ENCODE results near the gene PNMT.

PNMT gene

DNA sequence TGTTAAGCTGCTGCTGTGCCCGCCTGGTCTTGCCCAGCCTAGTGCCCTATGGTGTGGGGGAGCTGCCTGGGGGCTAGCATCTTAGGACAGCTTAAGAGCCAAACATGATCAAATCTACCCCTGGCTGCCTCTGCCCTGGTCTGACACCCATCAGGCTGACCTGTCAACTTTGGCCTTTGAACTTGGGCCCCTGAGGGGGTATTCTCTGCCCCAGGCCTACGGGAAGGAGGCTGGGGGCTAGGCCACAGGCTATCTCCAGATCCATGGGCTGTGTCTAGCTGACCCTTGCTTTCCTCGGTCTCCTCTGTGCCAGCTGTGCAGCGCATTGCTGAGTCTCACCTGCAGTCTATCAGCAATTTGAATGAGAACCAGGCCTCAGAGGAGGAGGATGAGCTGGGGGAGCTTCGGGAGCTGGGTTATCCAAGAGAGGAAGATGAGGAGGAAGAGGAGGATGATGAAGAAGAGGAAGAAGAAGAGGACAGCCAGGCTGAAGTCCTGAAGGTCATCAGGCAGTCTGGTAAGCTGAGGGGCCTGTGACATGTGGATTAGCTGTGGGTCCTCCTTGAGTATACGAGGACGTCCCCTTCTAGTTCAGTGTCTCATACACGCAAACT is 34.6 kb upstream of the PNMT start:
- TF ChIP-seq CREB1 (IDR thresholded peaks at IDR 0.05; ENCODE audit: low read depth) (no peak), TEAD4 (IDR thresholded peaks at IDR 0.05) (no peak), TCF12 (IDR thresholded peaks at IDR 0.05; ENCODE audit: low read depth) (no peak), EP300 (IDR thresholded peaks at IDR 0.05; ENCODE audit: borderline replicate concordance) (no peak), RAD21 (IDR thresholded peaks at IDR 0.05; ENCODE audit: low read depth) (no peak), FOXM1 (IDR thresholded peaks at IDR 0.05; ENCODE audit: borderline replicate concordance, low read depth) (no peak), TAF1 (IDR thresholded peaks at IDR 0.05; ENCODE audit: low read depth) (no peak), CEBPB (IDR thresholded peaks at IDR 0.05) (no peak), EGR1 (IDR thresholded peaks at IDR 0.05) (no peak), USF1 (IDR thresholded peaks at IDR 0.05) (no peak), YY1 (IDR thresholded peaks at IDR 0.05; ENCODE audit: low read depth) (no peak), MAX (IDR thresholded peaks at IDR 0.05) (no peak), NFIC (IDR thresholded peaks at IDR 0.05) (no peak), ZBTB7A (IDR thresholded peaks at IDR 0.05; ENCODE audit: low read depth) (no peak)
- TF ChIP-seq, protein P1, sequence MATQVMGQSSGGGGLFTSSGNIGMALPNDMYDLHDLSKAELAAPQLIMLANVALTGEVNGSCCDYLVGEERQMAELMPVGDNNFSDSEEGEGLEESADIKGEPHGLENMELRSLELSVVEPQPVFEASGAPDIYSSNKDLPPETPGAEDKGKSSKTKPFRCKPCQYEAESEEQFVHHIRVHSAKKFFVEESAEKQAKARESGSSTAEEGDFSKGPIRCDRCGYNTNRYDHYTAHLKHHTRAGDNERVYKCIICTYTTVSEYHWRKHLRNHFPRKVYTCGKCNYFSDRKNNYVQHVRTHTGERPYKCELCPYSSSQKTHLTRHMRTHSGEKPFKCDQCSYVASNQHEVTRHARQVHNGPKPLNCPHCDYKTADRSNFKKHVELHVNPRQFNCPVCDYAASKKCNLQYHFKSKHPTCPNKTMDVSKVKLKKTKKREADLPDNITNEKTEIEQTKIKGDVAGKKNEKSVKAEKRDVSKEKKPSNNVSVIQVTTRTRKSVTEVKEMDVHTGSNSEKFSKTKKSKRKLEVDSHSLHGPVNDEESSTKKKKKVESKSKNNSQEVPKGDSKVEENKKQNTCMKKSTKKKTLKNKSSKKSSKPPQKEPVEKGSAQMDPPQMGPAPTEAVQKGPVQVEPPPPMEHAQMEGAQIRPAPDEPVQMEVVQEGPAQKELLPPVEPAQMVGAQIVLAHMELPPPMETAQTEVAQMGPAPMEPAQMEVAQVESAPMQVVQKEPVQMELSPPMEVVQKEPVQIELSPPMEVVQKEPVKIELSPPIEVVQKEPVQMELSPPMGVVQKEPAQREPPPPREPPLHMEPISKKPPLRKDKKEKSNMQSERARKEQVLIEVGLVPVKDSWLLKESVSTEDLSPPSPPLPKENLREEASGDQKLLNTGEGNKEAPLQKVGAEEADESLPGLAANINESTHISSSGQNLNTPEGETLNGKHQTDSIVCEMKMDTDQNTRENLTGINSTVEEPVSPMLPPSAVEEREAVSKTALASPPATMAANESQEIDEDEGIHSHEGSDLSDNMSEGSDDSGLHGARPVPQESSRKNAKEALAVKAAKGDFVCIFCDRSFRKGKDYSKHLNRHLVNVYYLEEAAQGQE (IDR thresholded peaks at IDR 0.05; ENCODE audit: low read depth) = no peak

- no peak for TF ChIP-seq EGR1 (IDR thresholded peaks at IDR 0.05)
- no peak for TF ChIP-seq TCF12 (IDR thresholded peaks at IDR 0.05; ENCODE audit: low read depth)
- no peak for TF ChIP-seq ZBTB7A (IDR thresholded peaks at IDR 0.05; ENCODE audit: low read depth)
- no peak for TF ChIP-seq CREB1 (IDR thresholded peaks at IDR 0.05; ENCODE audit: low read depth)
- TF ChIP-seq RAD21 (IDR thresholded peaks at IDR 0.05; ENCODE audit: low read depth) = peak; percentile 47
Measured at GRCh38 chr17:39634384-39634871, 33.8 kb upstream of the PNMT start.

DNA sequence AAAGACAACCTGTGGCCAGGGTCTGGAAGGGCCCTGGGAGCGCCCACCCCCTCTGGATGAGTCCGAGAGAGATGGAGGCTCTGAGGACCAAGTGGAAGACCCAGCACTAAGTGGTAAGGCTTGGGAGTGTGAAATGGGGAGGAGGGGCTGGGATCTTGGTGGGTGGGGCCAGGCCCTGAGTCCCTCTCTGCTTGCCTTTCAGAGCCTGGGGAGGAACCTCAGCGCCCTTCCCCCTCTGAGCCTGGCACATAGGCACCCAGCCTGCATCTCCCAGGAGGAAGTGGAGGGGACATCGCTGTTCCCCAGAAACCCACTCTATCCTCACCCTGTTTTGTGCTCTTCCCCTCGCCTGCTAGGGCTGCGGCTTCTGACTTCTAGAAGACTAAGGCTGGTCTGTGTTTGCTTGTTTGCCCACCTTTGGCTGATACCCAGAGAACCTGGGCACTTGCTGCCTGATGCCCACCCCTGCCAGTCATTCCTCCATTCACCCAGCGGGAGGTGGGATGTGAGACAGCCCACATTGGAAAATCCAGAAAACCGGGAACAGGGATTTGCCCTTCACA is 32.6 kb upstream of the PNMT start:
- TF ChIP-seq NFIC (IDR thresholded peaks at IDR 0.05) = no peak
- TF ChIP-seq MAX (IDR thresholded peaks at IDR 0.05) = no peak
- TF ChIP-seq YY1 (IDR thresholded peaks at IDR 0.05; ENCODE audit: low read depth) = no peak
- no peak for TF ChIP-seq USF1 (IDR thresholded peaks at IDR 0.05)
- TF ChIP-seq TCF12 (IDR thresholded peaks at IDR 0.05; ENCODE audit: low read depth) = no peak
- TF ChIP-seq CEBPB (IDR thresholded peaks at IDR 0.05) = no peak
- no peak for TF ChIP-seq TAF1 (IDR thresholded peaks at IDR 0.05; ENCODE audit: low read depth)
- TF ChIP-seq TEAD4 (IDR thresholded peaks at IDR 0.05) = no peak
- no peak for TF ChIP-seq RAD21 (IDR thresholded peaks at IDR 0.05; ENCODE audit: low read depth)
- no peak for TF ChIP-seq EGR1 (IDR thresholded peaks at IDR 0.05)
- TF ChIP-seq, protein P1 (IDR thresholded peaks at IDR 0.05; ENCODE audit: low read depth) = no peak
- TF ChIP-seq CREB1 (IDR thresholded peaks at IDR 0.05; ENCODE audit: low read depth) = no peak
- TF ChIP-seq FOXM1 (IDR thresholded peaks at IDR 0.05; ENCODE audit: borderline replicate concordance, low read depth) = no peak
- no peak for TF ChIP-seq EP300 (IDR thresholded peaks at IDR 0.05; ENCODE audit: borderline replicate concordance)

GRCh38 chr17:39636587-39636926 is 31.7 kb upstream of the PNMT start:
- TF ChIP-seq ZBTB7A (IDR thresholded peaks at IDR 0.05; ENCODE audit: low read depth) = no peak

GRCh38 chr17:39636927-39637736 is 31.1 kb upstream of the PNMT start, which contains the start of gene STARD3:
Gene STARD3 (plus strand): TSS chr17:39637144. CDS start chr17:39653532, 16,388 bp downstream.
- peak; percentile 68 for TF ChIP-seq TAF1 (IDR thresholded peaks at IDR 0.05; ENCODE audit: low read depth)
- TF ChIP-seq ZBTB7A (IDR thresholded peaks at IDR 0.05; ENCODE audit: low read depth) = peak; percentile 93
- TF ChIP-seq USF1 (IDR thresholded peaks at IDR 0.05) = peak; percentile 33; the same call in 1 of the 2 replicates
- peak; percentile 64 for TF ChIP-seq MAX (IDR thresholded peaks at IDR 0.05)
- no peak; the same call in 1 of the 2 replicates for TF ChIP-seq TCF12 (IDR thresholded peaks at IDR 0.05; ENCODE audit: low read depth)
